DMS 273 (cell line): ENCODE measurements around the gene CD47.

Experiments used
- DNase-seq: peaks from one replicate; lab custom pipeline; 2025; ENCODE audit not compliant: unreplicated experiment; lab: John Stamatoyannopoulos, UW

Gene CD47

DNA sequence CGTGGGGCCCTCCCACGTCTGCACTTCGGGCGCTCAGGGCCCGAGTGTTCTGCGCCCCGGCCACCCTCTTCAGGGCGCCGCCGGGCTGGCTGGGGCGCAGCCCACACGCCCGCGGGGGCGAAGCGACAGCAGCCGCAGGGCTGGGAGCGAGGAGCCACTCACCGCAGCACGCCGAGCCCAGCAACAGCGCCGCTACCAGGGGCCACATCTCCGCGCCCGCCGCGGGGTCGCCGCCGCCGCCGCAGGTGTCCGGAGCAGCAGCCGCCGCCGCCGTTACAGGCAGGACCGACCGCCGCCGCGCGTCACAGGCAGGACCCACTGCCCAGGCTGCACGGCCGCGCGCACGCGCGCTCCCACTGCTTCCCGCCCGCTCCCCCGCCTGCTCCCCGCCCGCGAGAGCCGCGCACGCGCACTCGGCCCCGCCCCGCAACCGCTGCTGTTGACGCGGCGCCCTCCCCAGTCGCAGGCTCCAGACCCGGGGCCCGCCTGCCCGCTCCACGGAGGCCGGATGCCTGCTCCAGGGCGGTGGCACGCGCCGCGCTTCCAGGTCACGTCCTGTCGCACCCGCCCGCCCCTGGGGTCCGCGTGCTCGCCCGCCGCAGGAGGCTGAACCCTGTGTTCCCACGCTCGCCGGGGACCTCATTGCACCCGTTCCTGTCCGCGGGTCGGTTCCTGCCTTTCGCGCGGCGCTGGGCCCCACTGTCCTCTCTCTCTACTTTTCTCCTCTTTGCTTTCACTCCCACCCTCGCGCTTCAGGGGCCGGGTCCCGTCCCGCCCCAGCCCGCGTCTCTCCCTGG is at the start of gene CD47:
Gene CD47, minus strand, starts transcription at position 331 of the 797 bp plus-strand sequence. Its CDS starts 123 bp downstream, at position 208.
- peak; percentile 97 for DNase-seq

DNA sequence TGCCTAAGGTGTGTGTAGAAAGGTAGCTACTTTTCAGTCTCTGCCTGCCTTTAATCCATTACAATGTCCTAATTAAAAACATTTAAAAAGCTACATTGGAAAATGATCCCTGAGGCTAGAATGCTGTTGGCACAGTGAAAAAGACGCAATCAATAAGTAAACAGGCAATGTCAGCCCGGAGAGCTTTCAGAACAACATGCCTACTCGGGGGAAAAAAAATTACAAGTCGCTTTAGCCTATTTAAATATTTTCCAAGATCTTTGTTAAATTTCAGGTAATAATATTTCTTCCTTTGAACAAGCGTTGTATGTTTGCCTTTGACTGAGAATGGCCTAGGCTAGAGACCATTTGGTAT is 46.6 kb upstream of the CD47 start:
- no peak for DNase-seq

DNA sequence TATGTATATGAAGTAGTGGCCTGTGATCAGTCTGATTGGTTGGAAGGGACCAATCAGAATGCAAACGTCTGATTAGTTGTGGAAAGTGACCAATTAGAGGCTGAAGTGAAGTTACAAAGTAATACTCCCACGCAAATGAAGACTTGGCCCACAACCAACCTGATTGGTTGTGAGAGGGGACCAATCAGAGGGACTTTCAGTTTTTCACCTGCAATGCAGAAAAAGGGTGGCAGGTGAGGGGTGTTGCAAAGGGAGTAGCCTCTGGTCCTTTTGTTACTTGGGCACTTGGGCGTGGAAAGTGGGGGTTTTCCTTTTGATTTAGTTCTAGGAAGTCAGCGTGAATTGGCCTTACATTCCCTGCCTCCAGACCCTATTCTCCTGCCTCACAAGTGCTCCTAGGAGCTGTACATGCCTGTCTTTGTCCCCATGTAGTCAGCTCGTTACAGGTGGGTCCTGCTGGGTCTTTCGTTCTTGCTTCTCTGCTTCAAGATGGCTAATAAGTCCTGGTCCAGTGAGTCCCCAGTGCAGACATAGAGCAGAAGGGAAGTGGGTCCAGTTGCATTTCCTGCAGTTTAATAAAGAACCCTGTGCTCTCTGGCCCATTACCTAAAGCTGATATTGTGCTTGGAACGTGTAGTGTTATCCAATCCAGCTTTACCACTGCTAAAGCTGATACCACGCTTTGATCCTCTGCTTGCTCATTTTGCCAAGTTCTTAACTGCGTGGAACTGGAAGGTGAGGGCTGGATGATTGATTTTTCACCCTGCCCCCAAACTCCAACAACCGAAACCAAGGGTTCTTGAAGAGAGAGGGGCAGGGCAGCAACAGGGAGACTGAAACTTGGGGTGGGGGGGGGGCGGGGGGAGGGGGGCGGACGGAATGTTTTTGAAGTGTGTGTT is 46.0 kb upstream of the CD47 start:
- no peak for DNase-seq

DNA sequence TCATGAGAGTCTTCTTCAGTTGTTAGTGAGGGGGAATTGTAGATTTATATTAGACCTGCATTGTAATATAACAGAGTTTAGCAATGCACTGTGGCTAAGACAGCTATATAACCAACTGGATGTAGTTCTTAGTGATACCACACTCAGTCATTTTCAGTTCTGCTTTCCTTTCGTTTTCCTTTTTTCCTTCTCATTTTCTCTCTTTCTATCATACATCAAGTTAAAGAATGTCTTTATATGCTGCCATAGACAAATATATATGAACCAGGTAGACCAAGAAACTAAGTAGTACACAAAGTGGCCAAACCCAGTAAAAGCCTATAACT is 43.7 kb upstream of the CD47 start:
- no peak for DNase-seq

DNA sequence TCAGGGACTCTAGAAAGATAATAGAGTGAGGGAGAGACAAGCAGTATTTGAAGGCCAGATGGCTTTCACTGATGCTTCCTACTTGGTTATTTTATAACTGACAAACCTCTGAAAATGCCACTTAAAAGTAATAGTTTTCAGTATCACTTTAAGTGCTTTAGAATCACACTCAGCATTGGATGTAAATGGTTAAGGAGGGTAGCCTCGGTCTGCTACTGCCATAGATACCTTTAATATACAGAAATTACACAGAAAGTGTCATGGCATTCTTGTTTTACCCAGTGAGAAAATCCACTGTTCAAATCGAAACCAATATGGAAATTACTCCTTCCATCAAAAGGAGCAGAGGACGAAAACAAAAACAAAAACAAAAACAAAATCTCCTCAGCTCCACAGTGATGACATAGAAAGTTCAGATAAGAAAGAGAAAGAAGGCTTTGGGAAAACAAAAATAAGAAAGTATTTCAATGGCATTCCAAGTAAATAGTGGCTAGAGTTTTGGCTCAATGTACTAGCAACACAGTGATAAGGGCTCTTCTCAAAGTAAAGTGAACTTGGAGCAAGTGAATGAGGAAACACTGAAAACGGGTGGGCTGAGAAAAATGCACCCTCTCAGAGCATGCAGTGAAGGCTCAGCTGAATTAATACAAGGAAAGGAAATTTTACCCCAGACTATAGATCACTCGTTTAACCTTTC is 43.2 kb upstream of the CD47 start:
- DNase-seq: no peak

DNA sequence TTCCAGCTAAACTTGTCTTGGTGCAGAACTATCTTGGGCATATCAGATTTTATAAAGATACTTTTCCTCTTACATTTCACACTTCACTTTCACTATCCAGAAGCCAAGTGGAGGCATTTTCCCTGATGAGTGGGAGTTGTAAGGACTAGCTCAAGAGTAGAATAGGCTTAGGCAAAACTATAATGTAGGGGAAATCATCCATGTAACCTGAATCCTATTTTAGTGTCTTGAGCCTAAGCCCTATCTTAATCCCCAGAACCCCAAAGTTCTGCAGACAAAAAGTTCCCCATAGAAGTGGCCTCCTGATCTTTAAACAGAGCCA is 42.2 kb upstream of the CD47 start:
- no peak for DNase-seq

DNA sequence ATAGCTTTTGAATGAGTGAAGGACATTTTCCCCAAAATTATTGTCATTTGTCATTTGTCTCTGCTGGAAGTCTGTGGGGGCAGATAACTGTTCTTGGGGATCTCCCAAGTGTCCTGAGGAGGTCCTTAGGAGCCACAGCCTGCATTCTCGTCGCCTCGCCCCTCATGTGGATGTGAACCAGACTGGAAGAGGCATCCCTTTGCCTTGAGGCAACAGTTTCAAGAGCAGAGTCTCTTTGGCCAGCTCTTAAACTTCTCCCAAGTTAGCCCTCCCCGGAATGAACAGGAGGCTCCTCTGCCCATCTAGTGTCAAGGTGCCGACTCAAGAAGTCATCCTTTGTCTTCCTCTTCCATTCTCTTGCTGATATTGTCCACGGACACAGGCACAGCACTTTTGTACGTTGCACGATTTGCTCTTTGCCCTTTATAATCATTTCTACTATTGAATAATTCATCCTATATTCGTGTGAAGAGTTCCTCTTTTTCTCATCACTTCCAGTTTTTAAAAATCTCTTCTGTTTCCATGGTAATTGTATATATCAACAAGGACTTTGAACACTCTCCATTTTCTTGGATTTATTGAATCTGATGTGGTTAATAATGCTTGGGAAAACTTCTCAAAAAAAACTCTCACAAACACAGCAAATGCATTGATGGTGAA is 40.8 kb upstream of the CD47 start:
- DNase-seq: no peak

DNA sequence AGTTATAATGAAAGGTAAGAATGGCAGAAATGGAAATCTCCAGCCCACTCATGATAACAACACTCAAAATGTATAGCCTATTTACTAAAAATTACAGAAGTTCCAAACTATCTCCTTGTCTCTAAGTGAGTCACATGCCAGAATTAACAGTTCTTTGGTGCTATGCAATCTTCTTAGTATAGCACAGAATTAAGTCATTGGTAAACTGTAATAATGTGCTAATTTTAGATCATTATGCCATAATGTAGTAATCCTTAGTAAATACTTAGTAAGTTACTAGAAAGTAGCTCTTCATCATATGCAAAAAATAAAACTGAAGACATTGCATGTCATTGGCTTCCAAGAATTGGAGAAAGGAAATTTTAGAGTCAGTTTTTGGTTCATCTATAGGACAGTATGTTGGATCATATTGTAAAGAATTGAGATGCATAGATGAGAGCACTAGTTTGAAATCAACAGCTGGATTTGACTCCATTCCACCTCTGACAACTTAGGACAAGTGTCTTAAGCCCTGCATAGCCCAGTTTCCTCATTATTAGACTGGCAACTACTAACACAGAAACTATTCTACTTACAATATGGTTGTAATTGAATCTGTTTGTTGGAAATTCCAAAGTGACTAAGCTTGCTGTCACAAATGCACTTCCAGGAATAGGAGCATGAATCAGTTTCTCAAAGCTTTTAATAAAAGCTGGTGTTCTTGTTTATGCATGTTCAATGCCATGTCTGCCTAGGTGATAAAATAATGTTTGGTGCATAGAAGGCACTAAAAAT is 40.1 kb upstream of the CD47 start:
- DNase-seq: no peak

DNA sequence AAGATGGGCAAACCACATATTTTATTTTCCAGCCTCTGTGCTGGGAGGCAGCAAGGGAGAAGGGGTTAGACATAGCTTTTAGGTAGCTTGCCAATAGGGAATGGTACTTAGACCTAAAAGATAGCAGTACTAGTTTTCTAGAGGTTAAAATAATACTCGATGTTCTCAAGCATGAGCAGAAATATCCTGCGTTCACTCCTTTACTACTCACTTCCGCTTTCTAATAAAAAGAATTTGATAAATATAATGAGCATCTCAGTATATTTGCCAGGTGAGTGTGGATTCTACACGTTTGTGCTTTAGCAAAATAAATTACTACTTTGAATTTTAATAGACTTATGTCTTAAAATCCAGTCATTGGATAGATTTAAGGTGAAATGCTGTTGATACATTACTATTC is 39.4 kb upstream of the CD47 start:
- DNase-seq: no peak

DNA sequence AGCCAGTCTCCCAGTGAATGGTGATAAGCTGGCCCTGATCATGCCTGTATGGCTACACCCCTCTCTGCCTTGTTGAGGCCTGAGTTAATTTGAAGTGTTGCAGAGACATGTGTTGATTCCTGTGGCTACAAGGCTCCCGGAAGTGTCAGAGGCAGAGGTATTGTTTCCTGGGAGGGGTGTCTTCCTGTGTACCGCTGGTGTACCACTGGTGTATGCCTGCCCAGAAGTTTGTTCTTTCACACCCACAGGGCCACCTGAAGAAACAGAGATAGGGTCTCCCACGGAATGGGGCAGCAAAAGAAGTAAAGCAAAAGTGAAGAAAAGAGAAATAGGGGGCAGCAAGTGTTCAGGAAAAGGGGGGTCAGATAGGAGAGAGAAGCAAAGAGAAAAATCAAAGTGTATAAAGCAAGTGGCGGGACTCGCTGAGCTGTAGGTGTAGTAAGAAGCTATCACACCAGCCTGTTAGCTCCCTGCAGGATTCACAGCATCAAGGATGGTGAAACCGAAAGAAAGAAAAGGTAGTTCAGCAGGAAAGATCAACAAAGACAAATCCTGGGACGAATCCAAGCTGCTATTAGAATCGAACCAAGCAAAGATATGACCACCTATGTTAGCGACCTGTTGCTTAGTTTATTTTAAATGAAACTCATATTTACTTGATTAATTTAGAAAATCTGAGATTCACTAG is 36.6 kb upstream of the CD47 start:
- no peak for DNase-seq

DNA sequence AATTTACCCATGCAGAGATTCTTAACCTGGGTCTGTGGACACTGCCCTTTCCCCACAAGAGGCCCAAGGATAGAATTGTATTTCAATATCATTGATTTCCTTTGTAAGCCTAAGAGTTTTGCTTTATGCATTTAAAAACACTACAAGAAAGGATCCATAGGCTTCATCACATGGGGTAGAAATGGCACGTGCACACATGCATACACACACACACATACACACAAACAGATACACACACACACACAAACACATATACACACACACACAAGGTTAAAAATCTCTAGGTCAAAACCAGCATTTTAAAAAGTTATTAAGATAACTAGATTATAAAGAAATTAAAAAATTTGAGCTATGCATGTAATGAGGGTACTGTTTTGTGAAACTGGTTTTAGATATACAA is 35.5 kb upstream of the CD47 start:
- DNase-seq: no peak

DNA sequence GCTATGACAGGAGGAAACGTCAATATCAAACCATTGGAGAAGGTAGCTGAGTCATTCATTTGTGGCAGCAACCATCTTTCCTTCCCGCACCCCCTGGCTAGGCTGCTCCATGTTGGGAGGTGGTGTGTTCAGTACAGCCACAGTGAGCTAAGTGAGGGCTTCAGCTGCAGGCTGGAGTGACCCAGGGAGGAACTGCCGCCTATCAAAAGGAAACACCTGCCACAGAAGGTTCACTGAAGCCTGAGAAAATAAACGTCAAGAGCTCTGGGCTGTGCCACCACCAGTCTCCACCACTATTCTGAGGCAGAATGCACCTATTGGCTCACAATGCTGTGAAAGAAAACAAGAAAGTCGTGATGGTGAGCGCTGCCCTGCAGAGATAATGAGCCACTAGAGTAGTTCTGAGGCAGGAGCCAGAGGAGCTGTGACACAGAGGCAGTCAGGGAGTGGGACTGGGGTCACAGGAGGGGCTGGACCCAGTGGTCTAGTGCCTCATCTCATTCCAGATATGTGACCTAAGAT is 34.8 kb upstream of the CD47 start:
- DNase-seq: no peak

DNA sequence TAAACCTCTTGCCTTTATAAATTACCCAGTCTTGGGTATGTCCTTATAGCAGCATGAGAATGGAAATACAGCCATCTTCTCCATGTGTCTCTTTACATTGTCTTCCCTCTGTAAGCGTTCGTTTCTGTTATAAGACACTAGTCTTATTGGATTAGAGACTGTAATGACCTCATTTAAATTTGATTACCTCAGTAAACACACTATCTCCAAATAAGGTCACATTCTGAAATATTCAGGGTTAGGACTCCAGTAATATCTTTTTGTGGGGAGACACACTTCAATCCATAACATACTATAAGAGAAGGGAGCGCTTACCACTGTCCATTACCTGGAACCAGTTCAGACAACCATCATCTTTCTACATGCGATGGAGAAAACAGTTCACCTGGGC is 34.3 kb upstream of the CD47 start:
- DNase-seq: no peak

DNA sequence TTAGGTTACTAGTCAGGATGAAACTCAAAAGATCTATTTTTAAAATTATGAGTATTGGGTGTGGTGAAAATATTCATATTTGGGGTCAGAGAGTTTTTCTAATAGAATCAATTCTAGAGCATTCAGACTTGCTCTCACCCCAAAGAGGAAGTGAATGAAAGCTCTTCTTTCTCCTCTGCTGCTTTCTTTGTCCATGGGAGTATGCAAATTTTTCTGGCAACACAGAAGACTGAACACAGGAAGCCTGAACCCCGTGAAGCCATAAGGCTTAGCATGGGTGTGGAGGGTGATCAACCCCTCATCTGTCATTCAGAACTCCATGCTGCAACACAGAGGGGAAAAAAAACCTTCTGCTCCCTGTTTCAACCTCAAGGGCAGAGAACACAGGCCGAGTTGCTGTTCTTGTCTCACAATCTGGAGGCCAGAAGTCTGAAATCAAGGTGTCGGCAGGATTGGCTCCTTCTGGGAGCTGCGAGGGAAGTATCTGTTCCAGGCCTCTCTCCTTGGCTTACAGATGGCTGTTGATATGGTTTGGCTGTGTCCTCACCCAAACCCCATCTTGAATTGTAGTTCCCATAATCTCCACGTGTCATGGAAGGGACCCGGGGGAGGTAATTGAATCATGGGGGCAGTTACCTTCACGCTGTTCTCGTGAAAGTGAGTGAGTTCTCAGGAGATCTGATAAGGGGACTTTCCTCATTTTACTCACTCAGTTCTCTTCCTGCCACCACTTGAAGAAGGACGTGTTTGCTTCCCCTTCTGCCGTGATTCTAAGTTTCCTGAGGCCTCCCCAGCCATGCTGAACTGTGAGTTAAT is 33.7 kb upstream of the CD47 start:
- DNase-seq: no peak

DNA sequence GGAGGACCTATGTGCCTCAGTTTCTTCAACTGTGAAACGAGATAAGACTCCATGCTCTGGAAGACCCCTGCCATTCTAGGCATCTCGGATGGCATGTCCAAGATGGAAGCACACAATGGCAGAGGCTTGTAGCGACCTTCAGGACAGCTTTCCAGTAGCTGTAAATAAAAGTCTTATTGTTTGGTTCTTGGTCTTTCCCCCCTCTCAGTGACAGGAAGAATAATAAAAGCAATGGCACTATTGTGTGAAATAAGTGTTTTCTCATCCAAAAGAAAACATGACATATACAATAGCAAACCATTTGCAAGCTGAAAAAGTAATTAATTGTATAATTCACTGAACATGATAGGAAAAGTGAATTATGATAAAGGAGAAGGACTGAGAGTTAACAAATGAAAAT is 32.5 kb upstream of the CD47 start:
- DNase-seq: no peak

DNA sequence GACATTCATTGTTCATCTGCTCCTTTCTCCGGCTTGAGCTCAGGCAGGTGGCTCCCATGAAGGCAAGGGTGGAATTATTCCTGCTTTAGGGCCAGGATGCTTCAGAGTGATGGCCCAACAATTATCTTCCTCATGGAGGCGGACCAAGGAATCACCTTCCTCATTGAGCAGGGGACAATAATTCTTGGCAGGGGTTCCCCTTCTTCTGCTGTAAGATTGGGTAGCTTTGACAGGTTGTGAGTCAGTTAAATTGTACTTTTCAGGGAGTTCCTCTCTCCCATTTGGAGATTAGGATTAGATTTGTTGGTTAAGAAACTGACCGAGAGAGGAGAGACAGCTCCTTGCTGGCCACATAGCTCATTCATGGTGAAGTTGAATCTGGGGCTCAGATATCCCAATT is 31.4 kb upstream of the CD47 start:
- DNase-seq: no peak

DNA sequence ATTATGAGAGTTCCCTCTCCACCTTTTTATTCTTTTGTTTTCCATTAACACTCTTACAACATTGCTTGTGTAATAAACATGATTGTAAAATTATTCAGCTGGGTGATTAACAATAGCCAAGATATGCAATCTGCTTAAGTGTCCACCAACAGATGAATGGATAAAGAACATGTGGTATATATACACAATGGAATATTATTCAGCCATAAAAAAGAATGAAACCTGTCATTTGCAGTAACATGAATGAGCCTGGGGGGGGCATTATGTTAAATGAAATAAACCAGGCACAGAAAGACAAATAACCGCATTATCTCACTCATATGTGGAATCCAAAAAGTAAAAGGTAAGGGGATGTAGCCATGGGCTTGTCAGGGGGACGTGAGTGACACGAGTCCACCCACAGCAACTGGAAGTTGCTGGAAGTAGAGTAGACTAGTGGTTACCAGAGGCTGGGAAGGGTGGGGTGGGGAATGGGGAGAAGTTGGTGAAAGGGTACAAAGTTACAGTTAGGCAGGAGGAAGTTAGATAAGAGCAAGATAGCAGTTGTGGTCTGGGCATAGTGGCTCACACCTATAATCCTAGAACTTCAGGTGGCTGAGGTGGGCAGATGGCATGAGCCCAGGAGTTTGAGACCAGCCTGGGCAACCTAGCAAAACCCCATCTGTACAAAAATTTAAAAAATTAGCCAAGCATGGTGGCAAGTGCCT is 28.7 kb upstream of the CD47 start:
- no peak for DNase-seq

DNA sequence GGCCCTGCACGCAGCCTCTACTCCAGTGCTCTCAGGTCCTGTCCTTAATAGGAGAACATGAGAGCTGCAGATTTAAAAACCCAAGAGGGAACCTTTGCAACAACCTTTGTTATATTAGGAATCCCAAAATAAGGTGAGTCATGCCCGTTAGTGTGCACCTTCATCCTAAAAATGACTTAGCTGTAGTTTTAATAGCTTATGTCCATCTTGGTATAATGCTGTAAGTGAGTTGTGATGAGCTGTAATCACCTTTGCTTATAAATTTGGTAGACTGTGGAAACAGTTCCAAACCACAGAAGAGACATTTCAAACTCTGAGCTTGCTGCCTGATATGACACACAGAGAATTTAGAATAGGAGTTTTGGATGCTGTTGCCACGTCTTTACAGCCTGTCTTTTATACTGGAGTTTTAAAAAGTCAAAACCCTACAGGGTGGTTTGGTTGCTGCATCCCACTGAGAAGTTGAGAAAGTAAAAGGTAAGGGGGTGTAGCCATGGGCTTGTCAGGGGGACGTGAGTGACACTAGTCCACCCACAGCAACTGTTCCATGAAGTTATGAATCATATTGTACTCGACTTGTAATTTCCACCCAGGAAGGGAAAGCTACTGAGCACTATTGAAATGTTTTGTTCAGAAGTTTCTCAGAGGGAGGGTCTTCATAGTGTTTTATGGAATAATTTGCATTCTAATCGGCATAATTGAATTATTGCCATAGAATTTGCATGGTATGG is 27.4 kb upstream of the CD47 start:
- DNase-seq: no peak
